ENCODE results near the gene ABTB2.

Gene ABTB2

DNA sequence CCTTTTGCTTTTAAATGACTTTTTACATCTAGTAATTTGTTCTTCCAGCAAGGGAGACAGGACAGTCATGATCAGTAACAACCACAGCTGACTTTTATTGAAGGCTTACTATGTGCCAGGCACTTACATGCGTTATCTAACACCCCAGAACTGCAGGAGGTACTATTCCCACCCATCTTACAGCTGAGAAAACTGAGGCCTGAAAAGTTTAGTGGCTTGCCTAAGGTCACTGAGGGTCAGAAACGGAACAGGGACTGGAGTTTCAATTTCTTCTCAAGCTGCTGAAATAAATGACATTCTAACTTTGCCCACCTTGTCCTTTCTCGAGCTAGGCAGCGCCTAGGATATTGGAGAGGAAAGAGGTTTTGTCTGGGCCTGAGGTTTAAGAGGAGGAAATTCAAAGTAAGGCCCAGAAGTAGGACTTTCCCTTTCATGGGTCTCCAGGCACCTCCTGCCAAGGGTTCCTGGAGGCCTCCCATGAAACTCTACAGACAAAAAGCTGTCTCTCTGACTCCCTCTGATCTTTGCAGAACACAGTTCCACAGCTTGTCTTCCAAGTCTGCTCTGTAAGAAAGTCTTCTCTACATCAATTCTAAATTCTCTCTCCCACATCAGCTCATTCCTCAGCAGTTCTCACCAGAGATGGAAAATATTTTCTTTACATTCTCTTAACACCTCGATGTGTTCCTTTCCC lies 150.2 kb downstream of the ABTB2 start:
- peaks cover 12% of the 10 kb centered on the region for H3K4me1 Mint-ChIP-seq
- H3K4me3 Mint-ChIP-seq: no peak overlapping the region
- CTCF ChIA-PET: no interaction called here
- no peaks in the 10 kb centered on the region for H3K9me3 Mint-ChIP-seq
- H3K36me3 Mint-ChIP-seq: no peaks in the 10 kb centered on the region
- no peak overlapping the region for H3K27ac Mint-ChIP-seq
- peaks cover 27% of the 10 kb centered on the region for H3K27me3 Mint-ChIP-seq
- no peak for DNase-seq

DNA sequence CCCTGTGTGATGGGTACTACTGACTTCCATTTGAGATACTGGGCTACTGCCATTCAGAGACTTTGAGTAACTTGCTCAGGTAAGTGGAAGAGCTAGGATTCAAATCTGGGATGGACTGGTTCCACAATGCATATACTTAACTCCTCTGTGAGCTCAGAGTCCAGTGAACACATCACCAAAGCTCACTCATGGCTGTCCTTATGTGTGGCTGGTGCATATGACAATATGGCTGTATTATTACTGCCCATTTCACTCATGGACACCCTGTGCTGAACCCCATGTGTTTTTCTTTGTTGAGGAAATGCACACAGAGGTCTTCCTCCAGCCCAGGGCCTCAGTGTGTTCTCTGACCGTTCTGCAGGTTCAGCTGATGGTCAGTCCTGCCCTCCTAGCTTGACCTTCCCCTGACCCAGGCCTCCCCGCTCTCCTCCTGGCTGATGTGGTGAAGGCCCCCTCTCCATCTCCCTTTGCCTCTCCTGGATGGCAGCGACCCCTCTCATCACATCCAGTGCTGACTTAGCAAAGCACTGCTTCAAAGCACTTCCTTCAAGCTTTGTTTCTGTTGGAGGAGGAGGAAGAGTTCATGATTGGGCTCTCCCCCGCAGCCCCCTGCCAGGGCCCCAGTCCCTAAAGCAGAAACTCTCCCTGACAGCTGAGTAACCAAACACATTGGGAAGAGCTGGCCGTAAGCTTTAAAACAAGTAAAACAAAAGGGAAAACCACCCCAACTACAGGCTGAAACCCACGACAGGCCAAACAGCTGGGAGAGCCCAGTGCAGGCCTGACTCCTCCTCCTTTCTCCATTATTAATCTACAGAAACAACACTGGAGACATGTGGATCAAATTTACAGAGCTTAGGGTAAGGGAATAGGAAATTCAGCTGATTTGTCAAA lies 151.2 kb downstream of the ABTB2 start:
- CTCF ChIA-PET: interaction anchor here (0.8 kb wide), 1 partner anchor 41 kb away, joined by 3 read pairs; no protein-coding TSS in a partner anchor
- H3K4me1 Mint-ChIP-seq: peaks cover 14% of the 10 kb centered on the region
- H3K27ac Mint-ChIP-seq: no peak overlapping the region

GRCh38 chr11:34205326-34206035 lies 152.3 kb downstream of the ABTB2 start:
- DNase-seq: no peak
- CTCF ChIA-PET: no interaction called here
- Mint-ChIP-seq H3K4me3 (no peak overlapping the region), H3K9me3 (no peaks in the 10 kb centered on the region), H3K4me1 (peaks cover 14% of the 10 kb centered on the region), H3K27me3 (peaks cover 22% of the 10 kb centered on the region), H3K27ac (no peak overlapping the region), H3K36me3 (no peaks in the 10 kb centered on the region)

More for the DNA sequence above, 151.2 kb downstream of the ABTB2 start:
- no peak for DNase-seq
- Mint-ChIP-seq H3K27me3 (peaks cover 22% of the 10 kb centered on the region), H3K36me3 (no peaks in the 10 kb centered on the region), H3K4me3 (no peak overlapping the region), H3K9me3 (no peaks in the 10 kb centered on the region)

GRCh38 chr11:34204396-34205279 lies 153.2 kb downstream of the ABTB2 start:
- Mint-ChIP-seq H3K4me3 (no peak overlapping the region), H3K27me3 (peaks cover 26% of the 10 kb centered on the region), H3K9me3 (no peaks in the 10 kb centered on the region), H3K36me3 (no peaks in the 10 kb centered on the region), H3K27ac (no peak overlapping the region), H3K4me1 (peaks cover 14% of the 10 kb centered on the region)
- no peak for DNase-seq
- CTCF ChIA-PET: interaction anchor here (1.3 to 1.4 kb wide), 2 partner anchors 28 to 30 kb away, joined by 3 to 5 read pairs; no protein-coding TSS in a partner anchor

DNA sequence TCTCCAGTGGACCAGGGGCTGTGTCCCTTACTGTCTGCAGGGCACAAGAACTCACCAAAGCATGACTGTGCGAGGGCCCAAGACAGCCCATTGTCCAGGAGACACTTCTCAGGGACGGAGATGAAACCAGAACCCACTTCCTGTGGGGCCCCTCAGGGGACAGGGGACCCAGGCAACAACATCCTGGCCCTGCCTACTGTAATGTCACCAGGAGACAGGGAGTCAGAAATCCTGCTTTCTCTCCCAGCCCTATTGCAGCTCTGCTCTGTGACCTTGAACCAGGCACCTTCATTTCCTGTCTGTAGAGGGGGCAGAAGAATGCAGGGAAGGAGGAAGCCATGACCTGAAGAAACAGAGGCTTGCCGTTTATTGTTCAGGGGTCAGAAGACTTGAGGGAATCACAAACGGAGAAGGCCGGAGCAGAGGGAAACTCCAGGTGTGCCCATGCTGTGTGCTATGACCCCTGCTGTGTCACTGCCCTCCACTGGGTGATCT lies 154.4 kb downstream of the ABTB2 start:
- H3K4me1 Mint-ChIP-seq: peaks cover 22% of the 10 kb centered on the region
- H3K4me3 Mint-ChIP-seq: no peak overlapping the region
- DNase-seq: peak; percentile 25
- H3K27ac Mint-ChIP-seq: no peak overlapping the region
- no peaks in the 10 kb centered on the region for H3K36me3 Mint-ChIP-seq
- CTCF ChIA-PET: interaction anchor here (1.3 to 1.4 kb wide), 2 partner anchors 27 to 29 kb away, joined by 3 to 5 read pairs; no protein-coding TSS in a partner anchor
- H3K9me3 Mint-ChIP-seq: no peaks in the 10 kb centered on the region
- peaks cover 21% of the 10 kb centered on the region for H3K27me3 Mint-ChIP-seq

DNA sequence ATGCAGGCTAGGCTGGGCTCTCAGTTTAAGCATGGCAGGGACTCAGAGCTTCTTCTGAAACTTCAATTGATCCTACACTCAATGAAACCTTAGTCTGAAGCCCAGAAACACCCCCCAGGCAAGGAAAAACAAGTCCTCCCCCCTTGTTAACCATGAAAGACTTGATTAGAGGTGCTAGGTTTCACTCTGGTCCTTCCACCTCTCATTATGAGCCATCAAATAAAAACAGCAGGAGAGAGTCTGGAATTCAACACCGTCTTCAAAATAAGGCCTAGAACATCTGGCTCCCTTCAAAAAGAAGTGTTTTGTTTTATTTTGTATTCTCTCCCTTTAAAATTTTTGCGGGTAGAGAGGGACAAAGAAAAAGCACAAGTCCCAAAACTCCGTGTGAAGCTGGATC lies 156.7 kb downstream of the ABTB2 start:
- no peak overlapping the region for H3K27ac Mint-ChIP-seq
- CTCF ChIA-PET: no interaction called here
- peaks cover 16% of the 10 kb centered on the region for H3K27me3 Mint-ChIP-seq
- no peak for DNase-seq
- H3K36me3 Mint-ChIP-seq: no peaks in the 10 kb centered on the region
- no peak overlapping the region for H3K4me3 Mint-ChIP-seq
- H3K9me3 Mint-ChIP-seq: no peaks in the 10 kb centered on the region
- peaks cover 35% of the 10 kb centered on the region for H3K4me1 Mint-ChIP-seq

DNA sequence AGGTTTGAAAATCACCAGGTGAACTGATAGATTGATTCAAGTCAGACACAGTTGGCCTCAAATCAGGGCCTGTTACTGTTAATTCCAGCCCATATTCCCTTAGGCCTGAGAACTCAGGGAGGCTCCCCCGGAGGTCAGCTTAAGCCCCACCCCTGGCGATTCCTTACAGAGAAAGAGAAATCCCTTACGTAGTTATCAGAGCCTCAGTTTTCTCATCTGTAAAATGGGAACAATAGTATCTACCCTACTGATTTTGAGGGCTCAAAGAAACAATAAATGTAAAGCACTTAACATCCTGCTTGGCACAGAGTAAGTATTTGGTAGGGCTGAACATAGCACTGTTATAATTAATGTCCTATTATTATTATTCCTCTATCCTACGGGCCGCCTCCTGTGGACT lies 158.3 kb downstream of the ABTB2 start:
- H3K9me3 Mint-ChIP-seq: no peaks in the 10 kb centered on the region
- H3K36me3 Mint-ChIP-seq: no peaks in the 10 kb centered on the region
- CTCF ChIA-PET: no interaction called here
- no peak overlapping the region for H3K4me3 Mint-ChIP-seq
- peaks cover 15% of the 10 kb centered on the region for H3K27me3 Mint-ChIP-seq
- DNase-seq: no peak
- peaks cover 35% of the 10 kb centered on the region for H3K4me1 Mint-ChIP-seq
- no peak overlapping the region for H3K27ac Mint-ChIP-seq

DNA sequence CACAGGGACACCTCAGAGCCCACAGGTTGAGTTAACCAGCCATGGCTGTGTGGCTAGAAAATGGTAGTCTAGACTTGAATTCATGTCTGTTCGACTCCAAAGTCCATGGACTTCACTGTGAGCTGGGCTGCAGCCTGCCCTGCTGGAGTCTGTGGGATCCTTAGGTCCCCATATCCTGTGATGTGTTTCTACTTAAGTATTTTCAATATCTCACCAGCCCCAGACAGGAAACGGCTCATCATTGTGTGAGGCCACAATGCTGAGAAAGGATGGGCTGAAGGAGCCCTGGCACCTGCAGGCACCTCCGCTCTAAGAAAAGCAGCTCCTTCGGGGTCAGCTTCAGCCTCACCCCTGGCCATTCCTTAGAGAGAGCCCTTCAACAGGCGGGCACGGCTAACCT lies 159.3 kb downstream of the ABTB2 start:
- H3K9me3 Mint-ChIP-seq: no peaks in the 10 kb centered on the region
- no peak overlapping the region for H3K27ac Mint-ChIP-seq
- no peak overlapping the region for H3K4me3 Mint-ChIP-seq
- CTCF ChIA-PET: no interaction called here
- H3K36me3 Mint-ChIP-seq: no peaks in the 10 kb centered on the region
- peaks cover 30% of the 10 kb centered on the region for H3K4me1 Mint-ChIP-seq
- peaks cover 11% of the 10 kb centered on the region for H3K27me3 Mint-ChIP-seq
- DNase-seq: no peak

GRCh38 chr11:34197256-34197655 lies 160.6 kb downstream of the ABTB2 start:
- H3K27ac Mint-ChIP-seq: no peak overlapping the region

GRCh38 chr11:34194576-34195335 lies 163.1 kb downstream of the ABTB2 start:
- Mint-ChIP-seq H3K4me3 (no peak overlapping the region), H3K27ac (no peak overlapping the region), H3K27me3 (peaks cover 10% of the 10 kb centered on the region), H3K4me1 (peaks cover 24% of the 10 kb centered on the region), H3K9me3 (no peaks in the 10 kb centered on the region), H3K36me3 (no peaks in the 10 kb centered on the region)
- CTCF ChIA-PET: no interaction called here
- no peak for DNase-seq

More at GRCh38 chr11:34197256-34197655, 160.6 kb downstream of the ABTB2 start:
- Mint-ChIP-seq H3K27me3 (peaks cover 9% of the 10 kb centered on the region), H3K36me3 (no peaks in the 10 kb centered on the region), H3K4me1 (peaks cover 26% of the 10 kb centered on the region), H3K9me3 (no peaks in the 10 kb centered on the region), H3K4me3 (no peak overlapping the region)
- CTCF ChIA-PET: no interaction called here
- DNase-seq: no peak

DNA sequence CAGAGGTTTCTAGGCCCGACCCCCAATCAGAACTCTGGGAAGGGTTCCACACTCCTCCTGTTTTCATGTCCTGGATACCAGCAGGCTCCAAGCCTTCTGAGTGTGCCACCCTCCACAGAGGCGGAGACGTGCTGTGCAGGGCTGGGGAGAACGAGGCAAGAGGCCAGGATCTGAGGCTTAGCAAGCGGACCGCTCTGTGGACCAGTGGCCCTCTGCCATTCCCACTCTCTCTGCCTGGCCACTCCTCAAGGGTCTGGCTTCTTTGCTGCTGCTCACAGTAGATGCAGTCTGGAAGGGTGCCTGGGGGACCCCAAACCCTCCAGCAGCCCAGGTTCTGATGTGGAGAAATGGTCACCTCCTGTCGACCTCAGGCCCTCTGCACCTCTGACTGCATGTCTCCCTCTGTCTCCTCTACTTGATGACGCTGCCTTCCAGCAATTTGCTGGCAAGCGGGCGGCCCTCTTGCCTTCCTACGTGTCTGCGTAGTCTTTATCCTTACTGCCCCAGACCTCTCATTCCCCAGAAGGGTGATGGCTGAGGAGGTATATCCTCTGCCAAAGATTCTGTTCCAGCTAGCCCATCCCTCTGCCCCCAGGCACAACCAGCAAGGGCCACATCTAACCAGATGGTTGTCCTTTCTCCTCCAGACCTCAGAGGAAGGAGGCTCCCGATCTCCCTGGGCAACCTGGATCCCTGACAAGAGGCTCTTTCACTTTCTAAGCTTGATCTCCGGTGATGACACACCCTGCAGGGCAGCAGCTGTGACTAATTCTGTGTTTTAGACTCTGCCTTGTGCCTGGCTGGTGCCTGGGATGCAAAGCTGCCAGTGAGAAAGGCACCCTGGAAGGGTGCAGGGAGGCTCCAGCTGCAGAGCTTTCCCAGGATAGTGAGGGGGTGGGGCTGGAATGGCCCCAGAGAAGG lies 165.1 kb downstream of the ABTB2 start:
- no peak for DNase-seq
- no peak overlapping the region for H3K4me3 Mint-ChIP-seq
- H3K4me1 Mint-ChIP-seq: peaks cover 9% of the 10 kb centered on the region
- H3K27ac Mint-ChIP-seq: no peak overlapping the region
- H3K27me3 Mint-ChIP-seq: peaks cover 7% of the 10 kb centered on the region
- no peaks in the 10 kb centered on the region for H3K9me3 Mint-ChIP-seq
- H3K36me3 Mint-ChIP-seq: no peaks in the 10 kb centered on the region
- CTCF ChIA-PET: interaction anchor here (0.9 kb wide), 1 partner anchor 18 kb away, joined by 3 read pairs; no protein-coding TSS in a partner anchor

GRCh38 chr11:34191578-34191977 lies 166.2 kb downstream of the ABTB2 start:
- no peak for DNase-seq
- no peak overlapping the region for H3K4me3 Mint-ChIP-seq
- no peaks in the 10 kb centered on the region for H3K9me3 Mint-ChIP-seq
- CTCF ChIA-PET: interaction anchor here (0.9 to 1.3 kb wide), 2 partner anchors 17 to 167 kb away, joined by 3 to 4 read pairs; partner anchors contain the start of gene ABTB2
- H3K27me3 Mint-ChIP-seq: peaks cover 13% of the 10 kb centered on the region
- peaks cover 4% of the 10 kb centered on the region for H3K4me1 Mint-ChIP-seq
- no peaks in the 10 kb centered on the region for H3K36me3 Mint-ChIP-seq
- H3K27ac Mint-ChIP-seq: no peak overlapping the region
